ENCODE data around the gene CAND1. TPM values are rescaled to one million over a fixed set of nuclear protein-coding genes. Genes with fewer than 3 reads are reported as not detected.

The CAND1 gene
- total and polyA plus RNA-seq, 9 donors: 25.7 to 148 (median 118) TPM

DNA sequence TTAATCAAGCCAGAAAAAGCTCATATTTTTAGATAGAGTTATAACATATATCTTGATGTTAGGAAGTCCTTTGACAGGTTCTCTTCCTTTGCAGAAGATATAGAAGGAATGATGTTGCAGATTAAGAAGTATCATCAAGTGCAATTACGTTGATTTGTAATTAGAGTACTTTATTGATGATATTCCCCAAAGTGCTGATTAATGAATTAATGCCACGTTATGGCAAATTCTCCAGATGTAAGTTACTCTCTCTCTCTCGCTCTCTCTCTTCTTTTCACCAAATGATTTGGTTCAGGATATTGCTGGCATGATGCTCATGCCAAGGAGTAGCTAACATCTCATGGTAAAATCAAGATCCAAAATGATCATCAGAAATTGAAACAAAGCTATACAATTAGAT, 18.1 kb upstream of the CAND1 start:
- no peaks in the 10 kb centered on the region for H3K4me1 ChIP-seq (ENCODE audit: insufficient read depth)
- no peaks in the 10 kb centered on the region for H3K9me3 ChIP-seq
- intact Hi-C loops (cut with DNase I): no loop called here
- 76 to 81% (median 78%) methylated on average over 3 of the region's 3 CpGs for WGBS, 3 donors
- no peak for DNase-seq
- no peaks in the 10 kb centered on the region for H3K36me3 ChIP-seq
- H3K4me3 ChIP-seq: no peak overlapping the region
- no peaks in the 10 kb centered on the region for H3K27me3 ChIP-seq
- H3K27ac ChIP-seq: no peak overlapping the region
- TF ChIP-seq POLR2A (IDR thresholded peaks at IDR 0.05) (no peak), EP300 (IDR thresholded peaks at IDR 0.05) (no peak)
- TF ChIP-seq, protein P1, sequence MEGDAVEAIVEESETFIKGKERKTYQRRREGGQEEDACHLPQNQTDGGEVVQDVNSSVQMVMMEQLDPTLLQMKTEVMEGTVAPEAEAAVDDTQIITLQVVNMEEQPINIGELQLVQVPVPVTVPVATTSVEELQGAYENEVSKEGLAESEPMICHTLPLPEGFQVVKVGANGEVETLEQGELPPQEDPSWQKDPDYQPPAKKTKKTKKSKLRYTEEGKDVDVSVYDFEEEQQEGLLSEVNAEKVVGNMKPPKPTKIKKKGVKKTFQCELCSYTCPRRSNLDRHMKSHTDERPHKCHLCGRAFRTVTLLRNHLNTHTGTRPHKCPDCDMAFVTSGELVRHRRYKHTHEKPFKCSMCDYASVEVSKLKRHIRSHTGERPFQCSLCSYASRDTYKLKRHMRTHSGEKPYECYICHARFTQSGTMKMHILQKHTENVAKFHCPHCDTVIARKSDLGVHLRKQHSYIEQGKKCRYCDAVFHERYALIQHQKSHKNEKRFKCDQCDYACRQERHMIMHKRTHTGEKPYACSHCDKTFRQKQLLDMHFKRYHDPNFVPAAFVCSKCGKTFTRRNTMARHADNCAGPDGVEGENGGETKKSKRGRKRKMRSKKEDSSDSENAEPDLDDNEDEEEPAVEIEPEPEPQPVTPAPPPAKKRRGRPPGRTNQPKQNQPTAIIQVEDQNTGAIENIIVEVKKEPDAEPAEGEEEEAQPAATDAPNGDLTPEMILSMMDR (IDR thresholded peaks at IDR 0.05): no peak

DNA sequence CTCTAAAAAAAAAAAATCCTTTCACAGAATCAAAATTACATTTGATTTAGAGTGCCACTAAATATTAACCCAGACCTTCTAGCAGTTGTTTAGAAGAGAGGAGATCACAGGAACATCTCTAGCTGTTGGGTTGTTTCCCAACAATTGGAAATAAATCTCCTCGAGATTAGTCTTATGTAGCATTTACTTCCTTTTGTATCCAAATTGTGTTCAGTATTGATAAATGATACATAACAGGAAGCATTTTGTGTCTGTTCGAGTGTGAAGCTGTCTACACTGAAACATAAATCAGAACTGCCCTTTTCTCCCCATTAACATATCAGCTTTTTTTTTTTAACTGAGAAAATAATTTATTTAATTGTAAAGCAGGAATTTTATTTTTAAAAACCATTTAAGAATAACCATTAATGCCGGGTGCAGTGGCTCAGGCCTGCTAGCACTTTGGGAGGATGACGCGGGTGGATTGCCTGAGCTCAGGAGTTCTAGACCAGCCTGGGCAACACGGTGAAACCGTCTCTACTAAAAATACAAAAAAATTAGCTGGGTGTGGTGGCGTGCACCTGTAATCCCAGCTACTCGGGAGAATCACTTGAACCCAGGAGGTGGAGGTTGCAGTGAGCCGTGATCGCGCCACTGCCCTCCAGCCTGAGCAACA, 14.7 kb upstream of the CAND1 start:
- H3K4me3 ChIP-seq: no peak overlapping the region
- H3K9me3 ChIP-seq: no peaks in the 10 kb centered on the region
- intact Hi-C loops (cut with DNase I): no loop called here
- H3K27ac ChIP-seq: no peak overlapping the region
- 86 to 90% (median 88%) methylated on average over 12 of the region's 12 CpGs for WGBS, 3 donors
- no peaks in the 10 kb centered on the region for H3K4me1 ChIP-seq (ENCODE audit: insufficient read depth)
- no peak for DNase-seq
- no peak for TF ChIP-seq EP300 (IDR thresholded peaks at IDR 0.05)
- TF ChIP-seq, protein P1 (IDR thresholded peaks at IDR 0.05): no peak
- TF ChIP-seq POLR2A (IDR thresholded peaks at IDR 0.05): no peak
- H3K36me3 ChIP-seq: no peaks in the 10 kb centered on the region
- H3K27me3 ChIP-seq: no peaks in the 10 kb centered on the region

DNA sequence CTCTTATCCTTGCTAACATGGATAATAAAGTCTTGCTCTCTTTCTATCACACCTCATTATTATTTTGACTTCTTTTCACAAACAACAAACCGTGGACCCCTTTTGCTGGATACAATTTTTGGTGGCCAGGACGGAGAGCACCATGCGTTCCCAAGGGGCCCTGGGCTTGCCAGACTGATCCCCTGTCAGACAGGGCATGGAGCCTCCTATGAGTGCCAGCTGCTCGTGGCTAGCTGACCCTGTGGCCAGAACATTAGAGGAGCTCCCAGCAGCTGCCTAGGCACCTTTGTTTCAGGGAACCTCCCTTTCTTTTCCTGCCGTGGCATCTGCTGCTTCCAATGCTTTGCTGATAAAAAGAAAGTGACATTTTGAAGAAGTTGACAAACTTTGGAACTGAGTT, 12.5 kb upstream of the CAND1 start:
- Histone ChIP-seq H3K27me3 (no peaks in the 10 kb centered on the region), H3K27ac (no peak overlapping the region), H3K36me3 (no peaks in the 10 kb centered on the region), H3K4me1 (ENCODE audit: insufficient read depth) (no peaks in the 10 kb centered on the region), H3K9me3 (no peaks in the 10 kb centered on the region), H3K4me3 (no peak overlapping the region)
- intact Hi-C loops (cut with DNase I): no loop called here
- 68 to 78% (median 74%) methylated on average over 5 of the region's 5 CpGs for WGBS, 3 donors
- DNase-seq: no peak
- TF ChIP-seq EP300 (IDR thresholded peaks at IDR 0.05) (no peak), POLR2A (IDR thresholded peaks at IDR 0.05) (no peak)
- TF ChIP-seq, protein P1 (IDR thresholded peaks at IDR 0.05): no peak

DNA sequence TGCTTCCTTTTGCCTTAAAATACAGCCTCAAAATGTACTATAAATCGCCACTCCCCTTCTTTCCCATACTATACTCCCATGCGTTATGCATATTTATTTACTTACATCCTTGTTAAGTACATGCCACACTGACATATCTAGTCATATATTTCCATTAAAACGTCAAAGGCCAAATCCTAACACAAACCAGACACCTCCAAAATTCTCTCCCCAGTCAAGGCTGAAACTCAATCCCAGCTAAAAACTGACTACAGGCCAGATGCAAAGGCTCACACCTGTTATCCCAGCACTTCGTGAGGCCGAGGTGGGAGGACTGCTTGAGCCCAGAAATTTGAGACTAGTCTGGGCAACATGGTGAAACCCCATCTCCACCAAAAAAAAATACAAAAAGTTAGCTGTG, 5.7 kb upstream of the CAND1 start:
- WGBS, 3 donors: 29 to 38% (median 35%) methylated on average over 5 of the region's 5 CpGs
- DNase-seq: no peak

More for the DNA sequence above, 5.7 kb upstream of the CAND1 start:
- Histone ChIP-seq H3K27me3 (no peaks in the 10 kb centered on the region), H3K4me1 (ENCODE audit: insufficient read depth) (peaks cover 2% of the 10 kb centered on the region), H3K4me3 (no peak overlapping the region), H3K36me3 (no peaks in the 10 kb centered on the region), H3K27ac (no peak overlapping the region), H3K9me3 (no peaks in the 10 kb centered on the region)
- TF ChIP-seq EP300 (IDR thresholded peaks at IDR 0.05): no peak
- TF ChIP-seq, protein P1 (IDR thresholded peaks at IDR 0.05): no peak
- no peak for TF ChIP-seq POLR2A (IDR thresholded peaks at IDR 0.05)
- intact Hi-C loops (cut with DNase I): loop anchor here in 1 of 4 donors (10.0 kb wide), 1 partner anchor 381 kb away; the partner anchor contains the start of gene DYRK2
